H1 (cell line): ENCODE results near the gene HIP1. TPM values are rescaled to one million over a fixed set of nuclear protein-coding genes. Genes with fewer than 3 reads are reported as not detected.

Source experiments
- CTCF ChIA-PET: fragments of 300-600 bp; sonication (Branson Sonifier 250); formaldehyde crosslinking; loops from one replicate; lab custom pipeline; 2021; ENCODE audit not compliant: partially characterized antibody; lab: Charles Lee
- POLR2A ChIA-PET: fragments of 300-600 bp; sonication (Branson Sonifier 250); formaldehyde crosslinking; loops from one replicate; lab custom pipeline; 2021; ENCODE audit warnings: inconsistent platforms; ENCODE audit not compliant: partially characterized antibody; lab: Charles Lee
- DNase-seq, 2 experiments: peaks; one replicate each; pipeline versions ENCODE4 v3.0.0 to v3.0.0-alpha.2; 2010 to 2022; ENCODE audit warnings: low spot score in 2 of 2, low read depth in 1 of 2, mixed read lengths in 1 of 2
- FAIRE-seq: peaks from 2 replicates; lab custom pipeline; 2011; peaks lifted over from hg19 to GRCh38; lab: Jason Lieb, UNC
- H2AFZ ChIP-seq: 2 replicates; pipeline ENCODE4 v1.8.1; 2012; ENCODE audit warnings: low read length, inconsistent platforms
- H2AK5ac ChIP-seq: 2 replicates; pipeline ENCODE4 v1.6.1; 2013; ENCODE audit warnings: low read depth, low read length
- H2BK120ac ChIP-seq: replicated peaks from 2 replicates; pipeline ENCODE3; 2013; ENCODE audit warnings: low read depth, low read length, inconsistent platforms
- H2BK12ac ChIP-seq: 2 replicates; pipeline ENCODE4 v1.6.1; 2013; ENCODE audit warnings: low read depth, low read length
- H2BK15ac ChIP-seq: 2 replicates; pipeline ENCODE4 v1.6.1; 2013; ENCODE audit warnings: low read length
- H2BK20ac ChIP-seq: 2 replicates; pipeline ENCODE4 v1.6.1; 2013; ENCODE audit warnings: low read length
- H2BK5ac ChIP-seq: 2 replicates; pipeline ENCODE4 v1.6.1; 2013; ENCODE audit warnings: low read depth, low read length
- H3K14ac ChIP-seq: 2 replicates; pipeline ENCODE4 v1.6.1; 2013; ENCODE audit warnings: inconsistent platforms; ENCODE audit not compliant: insufficient read length
- H3K18ac ChIP-seq: 2 replicates; pipeline ENCODE4 v1.6.1; 2013; ENCODE audit warnings: low read length; ENCODE audit errors: extremely low read depth
- H3K23ac ChIP-seq: 2 replicates; pipeline ENCODE4 v1.6.1; 2013; ENCODE audit warnings: inconsistent platforms; ENCODE audit not compliant: insufficient read length
- H3K23me2 ChIP-seq: 2 replicates; pipeline ENCODE4 v1.6.1; 2013; ENCODE audit warnings: low read depth, low read length
- H3K27ac ChIP-seq: 2 replicates; pipeline ENCODE4 v1.6.1; 2011; ENCODE audit warnings: low read depth, low read length, inconsistent platforms
- H3K27me3 ChIP-seq, 4 experiments: replicated peaks in 1 of 4; 1 replicate in 1 of 4; 2 replicates in 3 of 4; pipeline versions ENCODE4 v1.6.1 to v1.8.1; 2011 to 2013; ENCODE audit warnings: low read length in 3 of 4, mild to moderate bottlenecking in 3 of 4, inconsistent platforms in 2 of 4, mixed read lengths in 2 of 4, moderate library complexity in 1 of 4; ENCODE audit not compliant: control insufficient read depth in 3 of 4, insufficient read depth in 3 of 4; ENCODE audit errors: extremely low read depth in 1 of 4
- H3K36me3 ChIP-seq, 4 experiments: 2 replicates each; pipeline versions ENCODE4 v1.6.1 to v1.8.1; 2011 to 2013; ENCODE audit warnings: mild to moderate bottlenecking in 4 of 4, low read length in 3 of 4, moderate library complexity in 2 of 4, control low read depth in 1 of 4, inconsistent platforms in 1 of 4; ENCODE audit not compliant: insufficient read depth in 4 of 4, control insufficient read depth in 2 of 4
- H3K4ac ChIP-seq: replicated peaks from 2 replicates; pipeline ENCODE3; 2013; ENCODE audit warnings: low read length, low read depth, mixed read lengths, inconsistent platforms; ENCODE audit not compliant: insufficient read length
- H3K4me1 ChIP-seq, 4 experiments: replicated peaks in 1 of 4; 1 replicate in 1 of 4; 2 replicates in 3 of 4; pipeline versions ENCODE4 v1.6.1 to v1.8.1; 2011 to 2013; ENCODE audit warnings: low read length in 3 of 4, inconsistent platforms in 2 of 4, mixed read lengths in 1 of 4; ENCODE audit not compliant: insufficient read depth in 4 of 4, control insufficient read depth in 3 of 4
- H3K4me2 ChIP-seq, 2 experiments: 2 replicates each; pipeline versions ENCODE4 v1.6.1 to v1.8.1; 2011 to 2013; ENCODE audit warnings: low read depth in 2 of 2, low read length in 2 of 2, control low read depth in 1 of 2, inconsistent platforms in 1 of 2, mild to moderate bottlenecking in 1 of 2; ENCODE audit not compliant: insufficient read depth in 1 of 2
- H3K4me3 ChIP-seq, 4 experiments: fragments of 200-600, 300-600 bp in 1 of 4; sonication (generic), shearing (Covaris generic), sonication (Bioruptor Twin) in 1 of 4; 2 replicates each; pipeline versions ENCODE4 v1.5.1 to v1.8.1; 2011 to 2016; ENCODE audit warnings: low read length in 4 of 4, low read depth in 3 of 4, control low read depth in 2 of 4, inconsistent platforms in 2 of 4, mild to moderate bottlenecking in 2 of 4, mixed read lengths in 1 of 4, moderate library complexity in 1 of 4; ENCODE audit not compliant: insufficient read depth in 2 of 4; ENCODE audit errors: extremely low read depth in 1 of 4
- H3K56ac ChIP-seq: replicated peaks from 2 replicates; pipeline ENCODE3; 2013; ENCODE audit warnings: low read depth, mild to moderate bottlenecking, mixed read lengths, low read length, inconsistent platforms; ENCODE audit not compliant: insufficient read length
- H3K79me1 ChIP-seq: 2 replicates; pipeline ENCODE4 v1.6.1; 2013; ENCODE audit warnings: low read depth, low read length, control low read depth
- H3K79me2 ChIP-seq, 2 experiments: 2 replicates each; pipeline versions ENCODE4 v1.6.1 to v1.8.1; 2012 to 2013; ENCODE audit warnings: low read length in 2 of 2, mild to moderate bottlenecking in 2 of 2, inconsistent platforms in 1 of 2; ENCODE audit not compliant: insufficient read depth in 2 of 2, control insufficient read depth in 1 of 2
- H3K9ac ChIP-seq, 4 experiments: replicated peaks in 1 of 4; 1 replicate in 1 of 4; 2 replicates in 3 of 4; pipeline versions ENCODE4 v1.6.1 to v1.8.1; 2011 to 2013; ENCODE audit warnings: low read depth in 3 of 4, low read length in 3 of 4, control low read depth in 2 of 4, mild to moderate bottlenecking in 2 of 4, moderate library complexity in 2 of 4, inconsistent platforms in 1 of 4; ENCODE audit errors: extremely low read depth in 1 of 4
- H3K9me3 ChIP-seq, 2 experiments: 2 replicates each; pipeline versions ENCODE4 v1.6.1 to v1.8.1; 2012 to 2013; ENCODE audit warnings: mild to moderate bottlenecking in 2 of 2, moderate library complexity in 2 of 2, control low read depth in 1 of 2, inconsistent platforms in 1 of 2, low read depth in 1 of 2, low read length in 1 of 2, mixed read lengths in 1 of 2; ENCODE audit not compliant: insufficient read depth in 2 of 2
- H4K20me1 ChIP-seq, 2 experiments: replicated peaks in 1 of 2; 2 replicates each; pipeline versions ENCODE3 to v1.8.1; 2011 to 2013; ENCODE audit warnings: inconsistent platforms in 2 of 2, low read length in 2 of 2, mild to moderate bottlenecking in 1 of 2; ENCODE audit not compliant: insufficient read depth in 2 of 2, control insufficient read depth in 1 of 2
- H4K5ac ChIP-seq: 2 replicates; pipeline ENCODE4 v1.6.1; 2013; ENCODE audit warnings: low read length, low read depth, mixed read lengths, inconsistent platforms; ENCODE audit not compliant: insufficient read length
- H4K8ac ChIP-seq: 2 replicates; pipeline ENCODE4 v1.8.0; 2013; ENCODE audit warnings: mild to moderate bottlenecking, moderate library complexity, low read length, inconsistent platforms; ENCODE audit not compliant: insufficient read depth; ENCODE audit errors: extremely low read depth
- H4K91ac ChIP-seq: replicated peaks from 2 replicates; pipeline ENCODE3; 2013; ENCODE audit warnings: low read length, mixed read lengths, inconsistent platforms; ENCODE audit not compliant: insufficient read length
- BRCA1 ChIP-seq: IDR thresholded peaks from 2 replicates; pipeline ENCODE4 v1.6.1; 2012; ENCODE audit warnings: low read depth, low read length, improper control_type of control experiment
- CTBP2 ChIP-seq: IDR thresholded peaks from 2 replicates; pipeline ENCODE4 v1.7.0; 2011; ENCODE audit warnings: borderline replicate concordance, mild to moderate bottlenecking, moderate library complexity, mixed read lengths, low read length; ENCODE audit not compliant: insufficient read depth, insufficient read length
- SRF ChIP-seq: IDR thresholded peaks from 2 replicates; pipeline ENCODE4 v1.6.1; 2011; ENCODE audit warnings: mild to moderate bottlenecking, low read depth, low read length, moderate library complexity
- WGBS, 2 experiments: shearing (Covaris generic) in 1 of 2; methylation state at CpG; one replicate each; pipeline versions ENCODE4 v1.1.6 to v1.1.7; 2013 to 2015; ENCODE audit warnings: low lambda C conversion rate in 2 of 2, mixed read lengths in 2 of 2, inconsistent platforms in 1 of 2, low coverage in 1 of 2, missing lambda C conversion rate in 1 of 2; ENCODE audit not compliant: insufficient replicate concordance in 2 of 2, insufficient coverage in 1 of 2, insufficient read length in 1 of 2; ENCODE audit errors: extremely low coverage in 1 of 2, missing lambda C conversion rate in 1 of 2; 5-methylcytosine and 5-hydroxymethylcytosine counted together
- polyA plus RNA-seq, 7 experiments: library from polyadenylated mRNA; depleted of rRNA in 3 of 7; stranded (reverse) in 5 of 7; unstranded in 2 of 7; fragments of >200 nt in 5 of 7; fragments of 200-250 nt in 2 of 7; gene quantifications; 1 replicate in 5 of 7; 2 replicates in 1 of 7; 4 replicates in 1 of 7; pipeline versions ENCODE4 v1.2.1 to v1.2.3, GENCODE V29; 2011 to 2013; ENCODE audit warnings: missing spikeins in 2 of 7, mixed read lengths in 2 of 7
- total RNA-seq: library from RNA; stranded (reverse); fragmentation: NEBNext Ultra II Directional; extraction: Animal tissue kit (Norgen Biotek cat#: 25700); gene quantifications from 2 replicates; pipeline ENCODE4 v1.2.1, GENCODE V29; 2021
- TF ChIP-seq, protein P1 (sequence below), 3 experiments: IDR thresholded peaks; 1 replicate in 2 of 3; 2 replicates in 1 of 3; pipeline versions ENCODE4 v1.5.1 to v1.6.1; 2011; ENCODE audit warnings: low read length in 3 of 3, mild to moderate bottlenecking in 3 of 3, inconsistent platforms in 2 of 3, low read depth in 1 of 3, moderate library complexity in 1 of 3; ENCODE audit not compliant: insufficient read depth in 1 of 3; ENCODE audit errors: control extremely low read depth in 1 of 3
- TF ChIP-seq, protein P2 (sequence below): IDR thresholded peaks from 2 replicates; pipeline ENCODE4 v1.6.1; 2011; ENCODE audit warnings: low read depth, mild to moderate bottlenecking, low read length; ENCODE audit not compliant: insufficient read depth

HIP1 gene
- total and polyA plus RNA-seq, 2 of the 8 experiments (the other 6 are each of a cell fraction or from before 2014, with no cell fraction given) = 51.8 to 108 TPM

DNA sequence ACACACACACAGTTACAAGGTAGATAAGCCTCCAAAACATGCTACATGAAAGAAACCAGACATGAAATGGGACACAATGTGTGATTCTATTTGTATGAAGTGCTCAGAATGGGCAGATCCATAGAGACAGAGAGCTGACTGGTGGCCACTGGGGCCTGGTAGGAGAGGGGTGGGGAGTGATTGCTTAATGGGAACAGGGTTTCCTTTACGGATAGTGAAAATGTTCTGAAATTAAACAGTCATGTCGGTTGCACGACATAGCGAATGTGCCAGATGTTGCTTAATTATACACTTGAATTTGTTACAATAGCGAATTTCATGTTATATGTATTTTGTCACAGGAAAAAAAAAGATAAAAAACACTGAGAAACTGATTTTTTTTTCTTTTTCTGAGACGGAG is 124.3 kb downstream of the HIP1 start:
- CTCF ChIA-PET = interaction anchor here (1.0 kb wide), 1 partner anchor 13 kb away, joined by 3 read pairs; no protein-coding TSS in a partner anchor

More for the DNA sequence above, 124.3 kb downstream of the HIP1 start:
- Histone ChIP-seq H3K9ac (no peak overlapping the region; a peak in 1 of 7 replicates), H3K56ac (no peak overlapping the region), H2AK5ac (no peak overlapping the region), H3K14ac (no peak overlapping the region), H3K27me3 (no peaks in the 10 kb centered on the region), H4K20me1 (peaks cover 1 to 13% of the 10 kb centered on the region in 2 experiments), H3K79me1 (peaks cover 13% of the 10 kb centered on the region), H2BK20ac (no peak overlapping the region), H3K9me3 (no peaks in the 10 kb centered on the region)
- DNase-seq (no peak), FAIRE-seq (no peak)
- TF ChIP-seq, protein P1, sequence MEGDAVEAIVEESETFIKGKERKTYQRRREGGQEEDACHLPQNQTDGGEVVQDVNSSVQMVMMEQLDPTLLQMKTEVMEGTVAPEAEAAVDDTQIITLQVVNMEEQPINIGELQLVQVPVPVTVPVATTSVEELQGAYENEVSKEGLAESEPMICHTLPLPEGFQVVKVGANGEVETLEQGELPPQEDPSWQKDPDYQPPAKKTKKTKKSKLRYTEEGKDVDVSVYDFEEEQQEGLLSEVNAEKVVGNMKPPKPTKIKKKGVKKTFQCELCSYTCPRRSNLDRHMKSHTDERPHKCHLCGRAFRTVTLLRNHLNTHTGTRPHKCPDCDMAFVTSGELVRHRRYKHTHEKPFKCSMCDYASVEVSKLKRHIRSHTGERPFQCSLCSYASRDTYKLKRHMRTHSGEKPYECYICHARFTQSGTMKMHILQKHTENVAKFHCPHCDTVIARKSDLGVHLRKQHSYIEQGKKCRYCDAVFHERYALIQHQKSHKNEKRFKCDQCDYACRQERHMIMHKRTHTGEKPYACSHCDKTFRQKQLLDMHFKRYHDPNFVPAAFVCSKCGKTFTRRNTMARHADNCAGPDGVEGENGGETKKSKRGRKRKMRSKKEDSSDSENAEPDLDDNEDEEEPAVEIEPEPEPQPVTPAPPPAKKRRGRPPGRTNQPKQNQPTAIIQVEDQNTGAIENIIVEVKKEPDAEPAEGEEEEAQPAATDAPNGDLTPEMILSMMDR (IDR thresholded peaks at IDR 0.05; ENCODE audit: control extremely low read depth in 1 of 3, insufficient read depth in 1 of 3, low read depth in 1 of 3, low read length in 3 of 3) = no peak
- TF ChIP-seq, protein P2, sequence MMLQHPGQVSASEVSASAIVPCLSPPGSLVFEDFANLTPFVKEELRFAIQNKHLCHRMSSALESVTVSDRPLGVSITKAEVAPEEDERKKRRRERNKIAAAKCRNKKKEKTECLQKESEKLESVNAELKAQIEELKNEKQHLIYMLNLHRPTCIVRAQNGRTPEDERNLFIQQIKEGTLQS = no peak
- no peak for TF ChIP-seq CTBP2
- TF ChIP-seq SRF = no peak
- no peak for TF ChIP-seq BRCA1
- TF ChIP-seq, all 59 proteins: peak for 0
- Histone ChIP-seq H2AFZ (no peak overlapping the region), H3K23me2 (no peaks in the 10 kb centered on the region), H4K5ac (no peak overlapping the region), H2BK15ac (no peak overlapping the region), H3K4me2 (no peak overlapping the region), H4K91ac (no peak overlapping the region), H3K4ac (no peak overlapping the region), H3K4me1 (peaks cover 0 to 11% (median 5%) of the 10 kb centered on the region in 4 experiments; a peak in 4 of 7 replicates), H3K4me3 (no peak overlapping the region), H2BK12ac (no peak overlapping the region), H3K79me2 (peaks cover 0 to 32% of the 10 kb centered on the region in 2 experiments; a peak in 2 of 4 replicates), H2BK5ac (no peak overlapping the region), H2BK120ac (no peak overlapping the region), H3K23ac (no peak overlapping the region), H4K8ac (no peak overlapping the region), H3K18ac (no peak overlapping the region), H3K27ac (no peak overlapping the region), H3K36me3 (peaks cover 0 to 5% (median 0%) of the 10 kb centered on the region in 4 experiments; a peak in 1 of 8 replicates)
- POLR2A ChIA-PET = interaction anchor here (1.5 to 1.7 kb wide), 2 partner anchors 9 to 24 kb away, joined by 4 to 5 read pairs; no protein-coding TSS in a partner anchor
- WGBS, 2 experiments = 96% methylated on average over 6 of the region's 6 CpGs; no CpG with 5 or more reads in 1 of the 2 experiments
